ENCODE data around the gene PRAC1. TPM values are rescaled to one million over a fixed set of nuclear protein-coding genes. Genes with fewer than 3 reads are reported as not detected.

The PRAC1 gene
- total RNA-seq, 1 donor from 2014 or later = not detected

DNA sequence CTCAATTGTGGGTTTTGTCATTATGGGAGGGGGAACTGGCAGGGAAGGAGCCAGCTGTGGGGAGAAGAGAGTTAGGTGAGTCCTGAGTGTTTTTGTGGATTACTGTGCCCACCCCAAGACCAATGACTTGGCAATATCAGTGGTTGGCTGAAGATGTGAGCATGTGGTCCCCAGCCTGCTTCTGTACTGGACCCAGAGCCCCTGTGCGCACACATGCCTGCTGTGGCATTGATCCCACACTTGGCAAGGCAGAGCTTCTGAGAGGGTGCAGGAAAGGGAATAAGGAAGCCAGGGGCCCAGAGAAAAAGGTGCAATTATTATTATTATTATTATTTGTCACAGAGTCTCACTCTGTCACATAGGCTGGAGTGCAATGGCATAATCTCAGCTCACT is 1.3 kb downstream of the PRAC1 start:
- no peak overlapping the region for H3K9ac ChIP-seq
- no peaks in the 10 kb centered on the region for H3K4me1 ChIP-seq
- peaks cover 2% of the 10 kb centered on the region for H3K9me3 Mint-ChIP-seq
- no peak overlapping the region for H3K4me3 ChIP-seq
- no peak overlapping the region for H3K4me3 Mint-ChIP-seq
- H3K27me3 Mint-ChIP-seq (ENCODE audit: insufficient read depth, low read depth) = peaks cover 95% of the 10 kb centered on the region
- no peaks in the 10 kb centered on the region for H3K79me2 ChIP-seq (ENCODE audit: low read depth)
- H2AFZ ChIP-seq (replicated peaks) = no peak overlapping the region
- H3K4me1 Mint-ChIP-seq = peaks cover 14% of the 10 kb centered on the region
- peaks cover 21% of the 10 kb centered on the region for H3F3A ChIP-seq (ENCODE audit: low read depth)
- no peaks in the 10 kb centered on the region for H3K9me3 ChIP-seq (ENCODE audit: low read depth)
- no peaks in the 10 kb centered on the region for H3K36me3 Mint-ChIP-seq
- H3K27me3 ChIP-seq = peaks cover 100% of the 10 kb centered on the region
- DNase-seq (ENCODE audit: low spot score) = no peak
- peaks cover 95% of the 10 kb centered on the region for H4K20me1 ChIP-seq (ENCODE audit: low read depth)
- H3K27ac Mint-ChIP-seq = no peak overlapping the region
- H3K4me2 ChIP-seq = no peak overlapping the region
- H3K36me3 ChIP-seq = no peaks in the 10 kb centered on the region
- H3K27ac ChIP-seq = no peak overlapping the region
- TF ChIP-seq EZH2phosphoT487 (IDR thresholded peaks at IDR 0.05) (no peak), EZH2 (IDR thresholded peaks at IDR 0.05) (no peak)
- TF ChIP-seq, protein P1, sequence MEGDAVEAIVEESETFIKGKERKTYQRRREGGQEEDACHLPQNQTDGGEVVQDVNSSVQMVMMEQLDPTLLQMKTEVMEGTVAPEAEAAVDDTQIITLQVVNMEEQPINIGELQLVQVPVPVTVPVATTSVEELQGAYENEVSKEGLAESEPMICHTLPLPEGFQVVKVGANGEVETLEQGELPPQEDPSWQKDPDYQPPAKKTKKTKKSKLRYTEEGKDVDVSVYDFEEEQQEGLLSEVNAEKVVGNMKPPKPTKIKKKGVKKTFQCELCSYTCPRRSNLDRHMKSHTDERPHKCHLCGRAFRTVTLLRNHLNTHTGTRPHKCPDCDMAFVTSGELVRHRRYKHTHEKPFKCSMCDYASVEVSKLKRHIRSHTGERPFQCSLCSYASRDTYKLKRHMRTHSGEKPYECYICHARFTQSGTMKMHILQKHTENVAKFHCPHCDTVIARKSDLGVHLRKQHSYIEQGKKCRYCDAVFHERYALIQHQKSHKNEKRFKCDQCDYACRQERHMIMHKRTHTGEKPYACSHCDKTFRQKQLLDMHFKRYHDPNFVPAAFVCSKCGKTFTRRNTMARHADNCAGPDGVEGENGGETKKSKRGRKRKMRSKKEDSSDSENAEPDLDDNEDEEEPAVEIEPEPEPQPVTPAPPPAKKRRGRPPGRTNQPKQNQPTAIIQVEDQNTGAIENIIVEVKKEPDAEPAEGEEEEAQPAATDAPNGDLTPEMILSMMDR (IDR thresholded peaks at IDR 0.05) = no peak

DNA sequence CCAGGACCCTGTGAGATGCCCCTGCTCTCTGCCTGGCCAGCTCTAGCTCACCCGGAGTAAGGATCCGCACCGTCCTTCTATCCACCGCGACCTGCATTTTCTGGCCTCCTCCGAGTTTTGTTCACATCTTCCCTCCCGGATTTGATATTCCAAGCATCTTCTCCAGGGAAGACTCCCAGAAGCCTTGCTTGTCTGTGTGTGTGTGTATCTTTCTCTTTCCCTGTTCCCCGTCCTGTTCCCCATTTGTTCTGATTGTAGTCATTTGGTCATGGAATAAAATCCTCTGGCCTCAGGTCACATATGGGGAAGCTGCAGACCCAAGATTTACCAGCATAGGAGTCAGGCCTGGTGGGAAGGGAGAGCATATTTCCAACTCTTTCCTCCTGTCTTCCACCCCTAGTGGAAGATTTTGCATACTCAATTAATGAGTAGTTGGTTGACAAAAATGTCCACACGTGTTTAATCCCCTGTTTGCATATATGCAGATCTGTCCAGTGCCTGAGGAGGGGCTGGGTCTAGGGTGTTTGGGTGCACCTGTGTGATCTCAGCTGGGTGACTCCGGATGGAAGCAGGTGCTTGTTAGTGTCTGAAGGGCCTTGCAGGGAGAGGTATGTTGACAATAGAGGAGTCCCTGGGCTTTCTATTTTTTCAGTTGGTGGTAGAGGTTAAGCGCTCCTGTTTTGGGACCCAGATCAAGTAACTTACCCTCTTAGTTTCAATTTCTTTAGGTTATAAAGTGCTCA is 1.9 kb downstream of the PRAC1 start:
- H2AFZ ChIP-seq (replicated peaks) = no peak overlapping the region
- H3K9ac ChIP-seq = no peak overlapping the region
- peaks cover 21% of the 10 kb centered on the region for H3F3A ChIP-seq (ENCODE audit: low read depth)
- Mint-ChIP-seq H3K36me3 (no peaks in the 10 kb centered on the region), H3K4me1 (peaks cover 14% of the 10 kb centered on the region), H3K9me3 (no peaks in the 10 kb centered on the region), H3K27ac (no peak overlapping the region), H3K4me3 (peak overlapping the region; percentile 57), H3K27me3 (ENCODE audit: insufficient read depth, low read depth) (peaks cover 92% of the 10 kb centered on the region)
- H3K27me3 ChIP-seq = peaks cover 100% of the 10 kb centered on the region
- no peaks in the 10 kb centered on the region for H3K79me2 ChIP-seq (ENCODE audit: low read depth)
- TF ChIP-seq, protein P1 (IDR thresholded peaks at IDR 0.05) = no peak
- TF ChIP-seq EZH2 (IDR thresholded peaks at IDR 0.05) (no peak), EZH2phosphoT487 (IDR thresholded peaks at IDR 0.05) (peak; percentile 62)
- H3K4me3 ChIP-seq = no peak overlapping the region
- peak; percentile 16 for DNase-seq (ENCODE audit: low spot score)
- no peaks in the 10 kb centered on the region for H3K9me3 ChIP-seq (ENCODE audit: low read depth)
- no peaks in the 10 kb centered on the region for H3K4me1 ChIP-seq
- no peak overlapping the region for H3K27ac ChIP-seq
- no peaks in the 10 kb centered on the region for H3K36me3 ChIP-seq
- H3K4me2 ChIP-seq = no peak overlapping the region
- peaks cover 93% of the 10 kb centered on the region for H4K20me1 ChIP-seq (ENCODE audit: low read depth)

DNA sequence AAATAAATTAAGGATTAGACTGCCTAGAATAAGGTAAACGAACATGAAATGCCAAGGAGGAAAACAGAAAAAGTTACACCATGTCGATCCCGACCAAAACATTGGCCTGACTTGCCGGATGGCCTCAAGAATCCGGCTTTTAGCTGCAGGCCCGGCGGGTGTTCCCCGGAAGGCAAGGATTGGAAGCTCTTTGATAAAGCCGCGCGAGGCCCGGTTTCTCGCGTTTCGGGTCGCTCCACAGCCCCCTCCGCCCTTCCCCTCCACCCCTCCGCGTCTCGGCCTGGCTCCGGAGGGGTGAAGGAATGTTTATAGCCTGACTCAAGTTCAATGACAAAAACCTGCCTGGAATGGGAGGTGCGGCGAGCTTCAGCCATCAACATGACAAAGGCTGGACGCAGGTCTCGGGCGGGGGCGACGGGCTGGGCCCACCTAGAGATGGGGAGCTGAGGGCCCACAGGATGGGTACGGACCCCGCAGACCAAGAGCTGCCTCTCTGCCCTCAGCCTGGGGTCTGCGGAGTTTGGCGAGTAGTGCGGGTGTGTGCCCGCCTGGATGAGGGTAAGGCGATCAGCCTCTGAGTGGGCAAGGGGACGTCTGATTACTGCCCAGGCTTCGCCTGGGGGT is 2.6 kb downstream of the PRAC1 start:
- Mint-ChIP-seq H3K27me3 (ENCODE audit: insufficient read depth, low read depth) (peaks cover 86% of the 10 kb centered on the region), H3K36me3 (no peaks in the 10 kb centered on the region), H3K4me3 (peak overlapping the region; percentile 71), H3K9me3 (no peaks in the 10 kb centered on the region), H3K4me1 (peaks cover 14% of the 10 kb centered on the region), H3K27ac (no peak overlapping the region)
- TF ChIP-seq, protein P1 (IDR thresholded peaks at IDR 0.05) = no peak
- TF ChIP-seq EZH2phosphoT487 (IDR thresholded peaks at IDR 0.05) (peak; percentile 90), EZH2 (IDR thresholded peaks at IDR 0.05) (peak; percentile 96)
- no peak overlapping the region for H3K27ac ChIP-seq
- no peak overlapping the region for H3K9ac ChIP-seq
- H3K4me2 ChIP-seq = no peak overlapping the region
- peak; percentile 74 for DNase-seq (ENCODE audit: low spot score)
- H3K4me1 ChIP-seq = no peaks in the 10 kb centered on the region
- H3K4me3 ChIP-seq = no peak overlapping the region
- H3K36me3 ChIP-seq = no peaks in the 10 kb centered on the region
- no peaks in the 10 kb centered on the region for H3K79me2 ChIP-seq (ENCODE audit: low read depth)
- no peaks in the 10 kb centered on the region for H3K9me3 ChIP-seq (ENCODE audit: low read depth)
- no peak overlapping the region for H2AFZ ChIP-seq (replicated peaks)
- H4K20me1 ChIP-seq (ENCODE audit: low read depth) = peaks cover 87% of the 10 kb centered on the region
- peaks cover 21% of the 10 kb centered on the region for H3F3A ChIP-seq (ENCODE audit: low read depth)
- peaks cover 100% of the 10 kb centered on the region for H3K27me3 ChIP-seq
